ENCODE data around the gene AP3S2.

Gene AP3S2

DNA sequence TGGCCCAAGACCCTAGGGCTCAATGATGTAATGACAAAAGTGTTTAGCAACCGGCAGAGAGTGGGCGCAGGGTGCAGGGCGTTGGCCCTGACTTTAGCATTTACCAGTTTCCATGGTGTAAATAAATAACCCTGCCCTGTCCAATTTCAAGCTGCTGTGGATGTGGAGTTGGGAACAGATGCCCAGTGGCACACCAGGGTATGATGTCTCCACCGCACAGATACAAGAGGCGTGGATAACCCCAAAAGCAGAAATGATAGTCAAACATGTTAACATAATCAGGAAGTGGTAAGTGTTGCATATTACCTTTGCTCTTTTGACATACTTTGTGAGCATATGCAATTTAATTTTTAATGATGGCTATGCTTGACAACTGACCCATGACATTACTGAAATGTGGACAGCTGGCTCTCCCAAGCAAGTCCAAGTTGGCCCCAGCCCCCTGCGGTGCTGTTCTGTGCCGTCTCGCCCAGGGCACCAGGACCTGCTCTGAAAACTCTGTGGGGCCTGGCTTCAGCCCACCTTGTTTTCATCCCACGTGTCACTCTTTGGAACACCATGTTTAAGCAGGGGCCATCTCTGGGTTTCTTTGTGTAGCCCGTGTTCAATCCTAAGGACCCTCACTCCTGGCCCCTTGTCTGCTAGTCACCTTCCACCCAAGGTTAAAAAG, 68.4 kb downstream of the AP3S2 start:
- no peak for DNase-seq (ENCODE audit: low spot score)
- TF ChIP-seq, protein P1, sequence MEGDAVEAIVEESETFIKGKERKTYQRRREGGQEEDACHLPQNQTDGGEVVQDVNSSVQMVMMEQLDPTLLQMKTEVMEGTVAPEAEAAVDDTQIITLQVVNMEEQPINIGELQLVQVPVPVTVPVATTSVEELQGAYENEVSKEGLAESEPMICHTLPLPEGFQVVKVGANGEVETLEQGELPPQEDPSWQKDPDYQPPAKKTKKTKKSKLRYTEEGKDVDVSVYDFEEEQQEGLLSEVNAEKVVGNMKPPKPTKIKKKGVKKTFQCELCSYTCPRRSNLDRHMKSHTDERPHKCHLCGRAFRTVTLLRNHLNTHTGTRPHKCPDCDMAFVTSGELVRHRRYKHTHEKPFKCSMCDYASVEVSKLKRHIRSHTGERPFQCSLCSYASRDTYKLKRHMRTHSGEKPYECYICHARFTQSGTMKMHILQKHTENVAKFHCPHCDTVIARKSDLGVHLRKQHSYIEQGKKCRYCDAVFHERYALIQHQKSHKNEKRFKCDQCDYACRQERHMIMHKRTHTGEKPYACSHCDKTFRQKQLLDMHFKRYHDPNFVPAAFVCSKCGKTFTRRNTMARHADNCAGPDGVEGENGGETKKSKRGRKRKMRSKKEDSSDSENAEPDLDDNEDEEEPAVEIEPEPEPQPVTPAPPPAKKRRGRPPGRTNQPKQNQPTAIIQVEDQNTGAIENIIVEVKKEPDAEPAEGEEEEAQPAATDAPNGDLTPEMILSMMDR (IDR thresholded peaks at IDR 0.05; ENCODE audit: extremely low read depth, insufficient read depth, missing control alignments), result no peak
- in situ Hi-C loops (cut with MboI; ENCODE audit: low pct_unique_long_range_greater_than_20kb, low sequenced_read_pairs, unreplicated experiment), result no loop called here

DNA sequence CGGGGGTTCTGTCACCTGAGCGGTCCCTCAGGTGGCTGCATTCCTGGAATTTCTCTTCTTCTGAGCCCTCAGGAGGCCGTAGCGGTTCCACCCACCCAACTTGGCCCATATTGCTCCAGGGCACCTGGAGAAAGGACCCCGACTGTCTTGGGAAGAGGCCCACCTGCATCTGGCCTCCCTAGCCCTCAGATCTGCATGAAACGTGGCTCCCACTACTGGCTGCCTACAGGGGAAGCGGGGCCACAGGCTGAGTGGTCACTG, 69.3 kb downstream of the AP3S2 start:
- DNase-seq (ENCODE audit: low spot score), result no peak
- TF ChIP-seq, protein P1 (IDR thresholded peaks at IDR 0.05; ENCODE audit: extremely low read depth, insufficient read depth, missing control alignments), result no peak
- in situ Hi-C loops (cut with MboI; ENCODE audit: low pct_unique_long_range_greater_than_20kb, low sequenced_read_pairs, unreplicated experiment), result no loop called here

DNA sequence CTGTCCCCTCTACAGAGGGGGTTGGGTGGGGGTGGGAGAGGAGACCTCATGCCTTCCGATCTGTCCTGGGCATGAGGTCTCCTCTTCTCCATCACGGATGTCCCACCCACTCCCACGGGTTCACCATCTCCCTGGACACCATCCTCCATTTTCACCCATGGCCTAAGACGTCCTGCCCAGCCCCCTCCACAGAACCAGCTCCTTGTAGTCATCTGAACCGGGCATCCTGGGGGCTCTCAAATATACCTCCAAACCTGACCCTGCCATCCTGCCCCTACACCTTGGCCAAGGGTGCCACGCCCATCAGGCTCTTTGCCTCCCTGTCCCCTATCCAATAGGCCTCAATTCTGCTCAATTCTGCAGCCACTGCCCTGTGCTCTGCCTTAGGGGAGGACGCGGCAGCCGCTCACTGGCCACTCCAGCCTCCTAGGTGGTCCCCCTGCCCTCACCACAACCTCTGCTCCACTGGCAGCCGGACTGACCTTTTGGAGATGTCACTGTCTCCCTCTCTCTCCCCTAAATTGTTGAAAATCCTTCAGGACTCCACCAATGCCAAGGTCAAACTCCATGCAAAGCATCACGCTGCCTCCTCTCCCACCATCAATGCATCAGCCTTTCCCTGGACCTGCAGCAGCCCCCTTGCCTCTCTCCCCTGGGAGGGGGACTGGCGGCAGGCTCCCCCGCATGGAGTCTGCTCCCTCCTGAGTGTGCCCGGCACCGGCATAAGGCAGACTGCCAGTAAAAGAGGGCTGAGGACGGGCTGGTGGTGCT, 69.8 kb downstream of the AP3S2 start:
- in situ Hi-C loops (cut with MboI; ENCODE audit: low pct_unique_long_range_greater_than_20kb, low sequenced_read_pairs, unreplicated experiment), result no loop called here
- TF ChIP-seq, protein P1 (IDR thresholded peaks at IDR 0.05; ENCODE audit: extremely low read depth, insufficient read depth, missing control alignments), result no peak
- no peak for DNase-seq (ENCODE audit: low spot score)

DNA sequence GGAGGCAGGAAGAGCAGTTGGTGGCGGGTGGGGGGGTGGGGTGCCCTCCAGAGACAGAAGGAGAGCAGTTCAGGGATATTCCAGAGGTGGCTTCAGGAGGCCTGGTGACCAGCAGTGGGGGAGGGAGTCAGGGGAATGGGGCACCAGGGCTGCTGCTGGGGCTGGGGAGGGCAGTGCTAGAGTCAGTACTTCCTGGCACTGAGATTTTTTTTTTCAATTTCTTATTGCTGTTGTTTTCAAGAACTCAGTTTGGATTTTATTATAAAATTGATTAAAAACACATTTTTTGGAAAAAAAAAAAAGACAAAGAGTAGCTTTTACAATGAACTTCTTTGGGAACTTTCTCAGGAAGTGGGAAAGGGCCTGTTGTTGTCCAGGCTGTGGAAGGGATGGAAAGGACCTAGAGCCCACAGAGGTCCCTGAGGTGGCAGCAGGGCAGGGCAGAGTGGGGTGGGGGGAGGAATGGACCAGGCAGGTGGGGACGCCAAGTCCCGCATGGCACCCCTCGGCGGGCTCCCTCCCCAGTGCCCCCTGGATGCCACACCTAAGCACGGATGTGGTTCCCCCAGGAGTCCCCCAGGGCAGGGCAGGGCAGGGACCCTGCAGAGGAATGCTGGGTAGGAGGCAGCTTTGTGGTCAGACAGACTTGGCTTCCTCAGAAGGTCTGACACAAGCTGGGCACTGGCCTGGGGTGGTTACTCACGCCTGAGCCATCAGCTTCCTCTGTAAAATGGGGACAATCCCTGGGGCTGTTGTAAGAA, 70.7 kb downstream of the AP3S2 start:
- in situ Hi-C loops (cut with MboI; ENCODE audit: low pct_unique_long_range_greater_than_20kb, low sequenced_read_pairs, unreplicated experiment), result no loop called here
- TF ChIP-seq, protein P1 (IDR thresholded peaks at IDR 0.05; ENCODE audit: extremely low read depth, insufficient read depth, missing control alignments), result no peak
- DNase-seq (ENCODE audit: low spot score), result no peak

DNA sequence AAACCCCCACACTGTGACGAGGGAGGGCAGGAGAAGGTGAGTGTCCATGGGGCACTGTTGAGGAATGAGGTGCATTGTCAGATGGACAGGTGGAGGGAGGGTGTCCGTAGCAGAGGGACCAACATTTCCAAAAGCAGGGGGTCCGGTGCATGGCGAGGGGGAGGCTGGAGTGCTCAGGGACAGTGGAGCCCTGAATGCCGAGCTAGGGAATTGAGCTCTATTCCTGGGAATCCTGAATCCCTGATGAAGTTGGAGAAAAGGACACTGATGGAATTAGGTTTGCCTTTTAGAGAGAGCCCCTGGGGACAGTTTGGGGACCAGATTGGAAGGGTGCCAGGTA, 71.2 kb downstream of the AP3S2 start:
- DNase-seq (ENCODE audit: low spot score), result no peak
- TF ChIP-seq, protein P1 (IDR thresholded peaks at IDR 0.05; ENCODE audit: extremely low read depth, insufficient read depth, missing control alignments), result no peak
- in situ Hi-C loops (cut with MboI; ENCODE audit: low pct_unique_long_range_greater_than_20kb, low sequenced_read_pairs, unreplicated experiment), result no loop called here

DNA sequence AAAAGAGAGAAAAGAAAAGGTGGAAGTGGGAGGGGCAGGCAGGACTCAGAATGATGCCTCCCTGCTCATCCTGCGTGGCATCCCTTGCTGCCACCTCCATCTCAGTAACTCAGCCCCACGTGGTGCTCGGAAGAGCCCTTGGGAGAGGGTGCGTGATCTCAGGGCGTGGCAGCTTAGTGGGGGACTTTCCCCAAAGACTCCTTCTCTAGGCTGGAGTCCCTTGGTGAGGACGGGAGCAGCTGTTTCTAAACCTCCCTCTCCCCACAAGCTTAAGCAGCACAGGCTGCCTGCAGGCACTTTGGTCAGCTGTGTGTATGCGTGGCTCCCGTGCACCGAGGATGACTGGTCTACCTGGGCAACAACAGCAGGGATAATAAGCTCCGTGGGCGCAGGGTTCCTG, 71.8 kb downstream of the AP3S2 start:
- TF ChIP-seq, protein P1 (IDR thresholded peaks at IDR 0.05; ENCODE audit: extremely low read depth, insufficient read depth, missing control alignments), result no peak
- in situ Hi-C loops (cut with MboI; ENCODE audit: low pct_unique_long_range_greater_than_20kb, low sequenced_read_pairs, unreplicated experiment), result no loop called here

More for the DNA sequence above, 71.8 kb downstream of the AP3S2 start:
- DNase-seq (ENCODE audit: low spot score), result no peak
